Cardiac fibroblast (primary cell): ENCODE data around the gene NAXE.
"Not testable (repeated sequence)": the region's sequence is repeated elsewhere in the genome, so short reads cannot be mapped to it uniquely, and the experiment has no call there.

Source experiments
- DNase-seq, 2 donors: peaks; one replicate each; pipeline versions ENCODE4 v3.0.0 to v3.0.0-alpha.2; 2010; ENCODE audit warnings: low read depth in 2 of 2
- H3K4me3 ChIP-seq, 2 donors: replicated peaks in 1 of 2; 1 replicate in 1 of 2; 2 replicates in 1 of 2; pipeline ENCODE4 v1.5.1; 2011; ENCODE audit warnings: low read depth in 2 of 2, low read length in 2 of 2, mild to moderate bottlenecking in 2 of 2, moderate library complexity in 1 of 2
- TF ChIP-seq, protein P1 (sequence below): IDR thresholded peaks from one replicate; pipeline ENCODE4 v1.5.1; 2011; ENCODE audit warnings: low read depth, mild to moderate bottlenecking, low read length, inconsistent platforms

Gene NAXE

DNA sequence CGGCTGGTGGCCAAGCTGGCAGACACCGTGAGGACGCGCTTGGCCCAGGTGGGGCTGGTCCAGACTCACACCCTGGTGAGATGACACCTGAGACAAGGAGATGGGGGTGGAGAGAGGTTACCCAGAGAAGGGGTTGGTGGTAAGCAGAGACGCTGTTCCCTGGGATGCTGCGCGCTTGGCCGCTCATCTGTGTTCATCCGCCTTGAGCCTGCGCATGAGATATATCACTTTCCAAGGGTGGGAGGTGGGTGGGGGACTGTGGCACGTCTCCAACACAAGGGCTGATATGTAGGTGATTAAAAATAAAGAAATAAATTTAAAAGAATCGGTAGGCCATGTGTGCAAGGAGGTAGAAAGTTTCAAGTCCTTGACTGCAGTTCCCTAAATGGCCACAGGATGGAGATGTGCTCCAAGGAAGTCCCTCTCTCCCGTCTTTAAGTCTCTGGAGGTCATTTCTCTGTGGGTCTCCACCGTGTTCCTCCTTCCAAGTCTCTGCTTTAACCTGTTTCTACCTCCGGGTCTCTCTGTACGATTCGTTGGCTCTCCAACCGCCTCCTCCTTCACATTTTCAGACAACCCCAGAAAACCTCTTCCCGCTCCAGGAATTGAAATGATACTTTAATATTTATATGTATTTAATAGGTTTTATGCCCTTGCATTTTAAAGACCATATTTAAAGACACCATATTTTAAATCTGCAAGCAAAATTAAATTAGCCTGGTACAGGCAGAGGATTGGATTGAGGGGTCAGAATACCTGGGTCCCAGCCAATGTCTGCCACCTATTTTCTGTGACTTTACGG lies 7.6 kb upstream of the NAXE start:
- DNase-seq = peak; percentile 92 to 93
- TF ChIP-seq, protein P1, sequence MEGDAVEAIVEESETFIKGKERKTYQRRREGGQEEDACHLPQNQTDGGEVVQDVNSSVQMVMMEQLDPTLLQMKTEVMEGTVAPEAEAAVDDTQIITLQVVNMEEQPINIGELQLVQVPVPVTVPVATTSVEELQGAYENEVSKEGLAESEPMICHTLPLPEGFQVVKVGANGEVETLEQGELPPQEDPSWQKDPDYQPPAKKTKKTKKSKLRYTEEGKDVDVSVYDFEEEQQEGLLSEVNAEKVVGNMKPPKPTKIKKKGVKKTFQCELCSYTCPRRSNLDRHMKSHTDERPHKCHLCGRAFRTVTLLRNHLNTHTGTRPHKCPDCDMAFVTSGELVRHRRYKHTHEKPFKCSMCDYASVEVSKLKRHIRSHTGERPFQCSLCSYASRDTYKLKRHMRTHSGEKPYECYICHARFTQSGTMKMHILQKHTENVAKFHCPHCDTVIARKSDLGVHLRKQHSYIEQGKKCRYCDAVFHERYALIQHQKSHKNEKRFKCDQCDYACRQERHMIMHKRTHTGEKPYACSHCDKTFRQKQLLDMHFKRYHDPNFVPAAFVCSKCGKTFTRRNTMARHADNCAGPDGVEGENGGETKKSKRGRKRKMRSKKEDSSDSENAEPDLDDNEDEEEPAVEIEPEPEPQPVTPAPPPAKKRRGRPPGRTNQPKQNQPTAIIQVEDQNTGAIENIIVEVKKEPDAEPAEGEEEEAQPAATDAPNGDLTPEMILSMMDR = peak; percentile 89
- no peak overlapping the region for H3K4me3 ChIP-seq

DNA sequence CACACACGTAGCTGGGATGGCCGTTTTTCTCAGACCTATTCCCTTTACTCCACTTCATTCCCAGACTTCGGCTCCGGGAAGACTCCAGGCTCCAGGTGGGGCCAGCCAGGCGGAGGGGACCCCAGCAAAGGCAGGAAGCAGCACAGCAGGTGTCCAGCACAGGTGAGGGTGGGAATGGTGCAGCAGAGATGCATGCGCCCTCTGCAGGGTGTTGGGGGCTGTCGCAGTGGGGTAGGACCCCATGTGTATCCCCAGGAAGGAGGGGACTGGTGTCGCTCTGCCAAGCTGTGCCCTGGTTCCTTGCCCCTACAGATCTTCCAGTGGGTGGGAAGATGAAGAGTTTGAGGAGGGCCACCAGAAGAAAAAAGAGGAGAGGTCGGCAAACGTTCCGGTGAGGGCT lies 6.8 kb upstream of the NAXE start:
- TF ChIP-seq, protein P1 = peak; percentile 10
- no peak overlapping the region for H3K4me3 ChIP-seq
- no peak for DNase-seq

DNA sequence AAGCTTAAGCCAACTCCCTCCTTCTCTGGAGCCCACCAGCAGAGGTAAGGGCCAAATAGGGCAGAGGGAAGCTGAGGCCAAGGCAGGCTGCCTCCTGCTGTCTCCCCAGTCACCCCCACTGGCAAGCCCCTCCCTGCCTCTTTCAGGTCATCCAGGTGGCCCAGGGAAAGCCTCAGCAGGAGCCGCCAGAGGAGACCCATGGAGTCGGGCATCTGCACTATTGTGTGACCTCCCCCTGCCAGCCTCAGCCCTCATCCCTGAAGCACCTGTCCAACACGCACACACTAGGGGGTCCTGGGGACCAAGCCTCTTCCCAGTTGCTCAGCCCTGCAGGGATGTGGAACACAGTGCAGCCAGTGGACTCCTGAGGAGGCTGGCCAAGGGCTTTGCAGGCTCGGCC lies 5.3 kb upstream of the NAXE start:
- TF ChIP-seq, protein P1 = no peak
- no peak for DNase-seq
- H3K4me3 ChIP-seq = no peak overlapping the region

DNA sequence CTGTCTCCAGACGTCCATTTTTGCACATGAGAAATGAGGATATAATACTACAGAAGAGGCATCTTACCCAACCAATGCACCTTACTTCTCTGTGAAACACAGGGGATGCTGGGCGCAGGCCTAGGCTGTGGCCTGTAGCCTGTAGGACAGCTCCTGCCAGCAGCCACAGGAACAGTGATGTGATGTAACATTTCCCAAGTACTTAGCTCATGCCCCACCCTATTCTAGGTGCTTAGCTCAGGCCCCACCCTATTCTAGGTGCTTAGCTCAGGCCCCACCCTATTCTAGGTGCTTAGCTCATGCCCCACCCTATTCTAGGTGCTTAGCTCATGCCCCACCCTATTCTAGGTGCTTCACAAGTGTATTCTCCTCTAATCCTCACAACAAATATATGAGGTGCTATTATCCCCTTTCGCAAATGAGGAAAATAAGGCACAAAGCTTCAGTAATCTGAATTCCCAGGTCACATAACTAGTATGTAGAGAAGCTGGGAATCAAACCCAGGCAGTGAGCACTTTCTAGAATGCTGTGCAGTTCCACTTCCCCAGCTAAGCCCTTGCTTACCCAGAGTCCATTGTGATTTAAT lies 4.6 kb upstream of the NAXE start:
- DNase-seq = no peak
- TF ChIP-seq, protein P1 = no peak
- no peak overlapping the region for H3K4me3 ChIP-seq

DNA sequence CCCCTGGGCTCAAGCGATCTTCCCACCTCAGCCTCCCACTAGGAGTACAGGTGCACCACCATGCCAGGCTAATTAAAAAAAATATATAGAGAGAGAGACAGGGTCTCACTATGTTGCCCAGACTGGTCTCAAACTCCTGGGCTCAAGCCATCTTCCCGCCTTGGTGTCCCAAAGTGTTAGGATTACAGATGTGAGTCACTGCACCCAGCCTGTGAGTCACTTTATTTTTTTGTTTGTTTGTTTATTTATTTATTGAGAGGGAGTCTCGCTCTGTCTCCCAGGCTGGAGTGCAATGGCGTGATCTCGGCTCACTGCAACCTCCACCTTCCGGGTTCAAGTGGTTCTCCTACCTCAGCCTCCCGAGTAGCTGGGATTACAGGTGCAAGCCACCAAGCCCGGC lies 3.6 kb upstream of the NAXE start:
- H3K4me3 ChIP-seq, DNase-seq: not testable (repeated sequence)

DNA sequence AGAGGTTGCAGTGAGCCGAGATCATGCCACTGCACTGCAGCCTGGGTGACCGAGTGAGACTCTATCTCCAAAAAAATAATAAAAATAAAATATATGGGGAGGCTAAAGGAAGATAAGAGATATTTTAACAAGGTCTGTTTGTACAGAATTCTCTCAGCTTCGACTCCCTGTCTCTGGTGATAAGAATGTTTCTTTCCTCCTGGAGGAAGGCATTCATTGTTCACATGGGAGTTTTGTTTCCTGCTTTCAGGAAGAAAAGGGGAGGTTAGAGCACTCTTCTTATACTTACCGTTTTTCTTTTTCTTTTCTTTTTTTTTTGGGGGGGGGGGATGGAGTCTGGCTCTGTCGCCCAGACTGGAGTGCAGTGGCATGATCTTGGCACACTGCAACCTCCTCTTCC lies 2.0 kb upstream of the NAXE start:
- TF ChIP-seq, protein P1 = no peak
- DNase-seq = no peak
- H3K4me3 ChIP-seq = no peak overlapping the region

DNA sequence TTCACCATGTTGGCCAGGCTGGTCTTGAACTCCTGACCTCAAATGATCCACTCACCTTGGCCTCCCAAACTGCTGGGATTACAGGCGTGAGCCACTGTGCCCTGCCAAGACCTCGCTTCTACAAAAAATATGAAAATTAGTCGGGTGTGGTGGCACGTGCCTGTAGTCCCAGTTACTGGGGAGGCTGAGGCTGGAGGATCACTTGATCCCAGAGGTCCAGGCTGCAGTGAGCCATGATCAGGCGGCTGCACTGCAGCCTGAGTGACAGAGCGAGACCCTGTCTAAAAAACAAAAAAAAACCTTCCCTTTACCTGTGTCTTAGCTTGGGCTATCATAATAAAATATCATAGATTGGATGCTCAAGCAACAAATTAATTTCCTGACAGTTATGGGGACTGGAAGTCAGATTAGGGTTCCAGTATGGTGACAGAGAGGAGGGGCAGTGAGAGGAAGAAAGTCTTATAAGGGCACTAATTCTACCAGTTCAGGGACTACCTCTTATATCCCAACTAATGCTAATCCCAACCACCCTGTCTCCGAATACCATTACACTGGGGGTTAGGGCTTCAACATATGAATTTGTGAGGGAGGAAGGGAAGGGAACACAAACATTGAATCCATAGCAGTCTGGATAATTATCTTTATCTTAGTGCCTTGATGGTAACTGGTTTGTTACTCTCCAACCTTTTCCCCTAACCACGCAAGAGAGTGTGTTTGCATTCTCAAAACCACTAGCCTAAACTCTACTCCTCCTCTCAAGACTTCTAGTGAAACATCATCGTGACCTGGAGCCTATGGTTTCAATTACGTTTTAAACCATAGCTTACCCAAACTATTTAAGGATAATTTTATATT lies 1.0 kb upstream of the NAXE start:
- no peak for DNase-seq
- TF ChIP-seq, protein P1 = no peak
- H3K4me3 ChIP-seq = no peak overlapping the region
